Measurements from ENCODE around the gene MFSD2A.
"Not testable (repeated sequence)": the region's sequence is repeated elsewhere in the genome, so short reads cannot be mapped to it uniquely, and the experiment has no call there.

The MFSD2A gene

GRCh38 chr1:39962964-39963363 lies 8.0 kb downstream of the MFSD2A start:
- DNase-seq (ENCODE audit: low read depth, low spot score); H3K27ac ChIP-seq: not testable (repeated sequence)

DNA sequence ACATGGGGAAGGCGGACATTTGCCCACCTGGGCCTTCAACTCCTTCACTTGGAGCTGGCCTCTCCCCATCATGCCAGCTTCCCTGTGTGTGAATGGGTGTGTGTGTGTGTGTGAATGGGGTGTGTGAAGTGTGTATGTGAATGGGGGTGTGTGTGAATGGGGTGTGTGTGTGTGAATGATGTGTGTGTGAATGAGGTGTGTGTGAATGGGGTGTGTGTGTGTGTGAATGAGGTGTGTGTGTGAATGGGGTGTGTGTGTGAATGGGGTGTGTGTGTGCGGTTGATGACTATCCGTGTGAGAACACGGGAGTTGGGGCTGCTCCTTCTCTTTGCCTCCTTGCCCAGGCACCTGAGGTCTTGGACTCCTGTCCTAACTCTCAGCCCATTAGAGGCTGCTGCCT lies 9.6 kb downstream of the MFSD2A start:
- no peak for DNase-seq (ENCODE audit: low read depth, low spot score)
- no peak overlapping the region for H3K27ac ChIP-seq

DNA sequence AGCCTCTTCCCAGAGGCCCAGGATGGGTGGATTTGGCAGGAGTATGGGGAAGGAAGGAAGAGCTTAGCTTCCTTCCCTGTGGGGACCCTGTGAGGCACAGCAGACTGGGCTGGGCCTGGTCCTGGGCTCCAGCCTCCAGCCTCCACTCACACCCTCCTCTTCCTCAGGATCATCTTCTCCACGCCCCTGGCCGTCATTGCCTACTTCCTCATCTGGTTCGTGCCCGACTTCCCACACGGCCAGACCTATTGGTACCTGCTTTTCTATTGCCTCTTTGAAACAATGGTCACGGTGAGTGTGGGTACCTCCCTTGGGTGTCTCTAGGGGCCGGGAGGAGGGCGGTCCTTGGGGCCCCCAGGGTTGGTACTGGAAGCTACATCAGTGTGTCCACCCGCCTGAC lies 10.1 kb downstream of the MFSD2A start:
- H3K27ac ChIP-seq, result no peak overlapping the region
- no peak for DNase-seq (ENCODE audit: low read depth, low spot score)

GRCh38 chr1:39969048-39969447 lies 14.1 kb downstream of the MFSD2A start:
- DNase-seq (ENCODE audit: low read depth, low spot score), result no peak
- H3K27ac ChIP-seq, result peak overlapping the region; percentile 92

- H3K27ac ChIP-seq, result peak overlapping the region; percentile 92
- no peak for DNase-seq (ENCODE audit: low read depth, low spot score)
Measured at GRCh38 chr1:39969531-39970270, 14.8 kb downstream of the MFSD2A start.

DNA sequence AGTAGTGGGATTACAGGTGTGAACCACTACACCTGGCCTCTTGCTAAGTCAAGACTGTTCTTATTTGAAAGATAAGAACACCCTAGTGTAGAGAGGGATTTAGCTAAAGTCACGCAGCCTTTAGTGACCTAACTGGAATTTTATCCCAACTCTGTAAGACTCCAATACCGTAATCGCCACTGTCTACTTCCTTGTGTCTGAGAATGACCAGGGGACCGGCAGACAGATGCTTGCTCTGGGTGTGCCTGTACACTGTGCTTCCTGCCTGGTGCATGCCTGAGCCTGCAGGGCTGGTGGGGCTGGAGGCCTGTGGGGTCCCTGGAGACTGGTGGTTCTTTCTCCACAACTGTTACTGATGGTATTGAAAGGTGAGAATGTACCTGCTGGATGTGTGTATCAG lies 15.3 kb downstream of the MFSD2A start:
- DNase-seq (ENCODE audit: low read depth, low spot score), result no peak

DNA sequence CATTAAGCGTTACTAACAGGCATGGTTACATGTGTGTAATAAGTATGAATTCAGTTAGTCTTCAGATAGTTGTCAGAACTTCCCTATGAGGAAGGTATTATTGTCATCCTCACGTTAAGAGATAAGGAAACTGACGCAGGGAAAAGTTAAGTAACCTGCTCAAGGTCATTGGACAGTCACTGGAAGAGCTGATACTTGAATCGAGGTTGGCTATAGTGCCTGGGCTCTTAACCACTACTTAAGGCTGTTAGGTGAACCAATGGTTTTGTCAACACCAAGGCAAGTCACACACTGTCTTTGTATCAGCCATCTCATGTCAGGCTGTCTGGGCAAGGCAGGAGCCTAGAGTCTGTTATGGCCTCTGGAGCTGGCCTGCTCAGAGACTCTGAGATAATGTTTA lies 16.2 kb downstream of the MFSD2A start:
- peak overlapping the region; percentile 92 for H3K27ac ChIP-seq
- no peak for DNase-seq (ENCODE audit: low read depth, low spot score)

More for the DNA sequence above, 15.3 kb downstream of the MFSD2A start:
- peak overlapping the region; percentile 92 for H3K27ac ChIP-seq

DNA sequence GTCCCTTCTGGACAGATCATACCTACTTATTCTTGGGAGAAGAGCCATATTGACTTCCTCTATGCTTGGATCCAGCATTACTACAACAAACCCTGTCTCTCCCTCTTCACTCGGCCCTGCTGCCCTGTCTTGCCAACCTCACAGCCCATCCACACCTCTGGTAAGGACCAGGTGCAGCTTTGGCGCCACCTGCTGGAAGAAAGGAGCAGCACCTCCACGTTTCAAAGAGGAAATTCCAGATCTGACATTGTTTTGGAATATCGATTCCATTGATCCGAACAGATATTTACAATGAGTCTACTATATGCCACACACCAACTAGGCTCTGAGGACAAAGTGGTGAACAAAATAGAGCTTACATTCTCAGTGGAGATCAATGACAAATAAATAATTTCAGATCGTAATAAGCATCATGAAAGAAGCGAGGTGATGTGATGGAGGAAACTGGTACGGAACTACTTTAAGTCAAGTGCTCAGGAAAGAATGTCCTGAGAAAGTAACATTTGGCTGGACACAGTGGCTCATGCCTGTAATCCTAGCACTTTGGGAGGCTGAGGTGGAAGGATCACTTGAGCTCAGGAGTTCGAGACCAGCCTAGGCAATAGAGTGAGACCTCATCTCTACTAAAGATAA lies 18.7 kb downstream of the MFSD2A start:
- no peak for DNase-seq (ENCODE audit: low read depth, low spot score)
- H3K27ac ChIP-seq, result no peak overlapping the region

DNA sequence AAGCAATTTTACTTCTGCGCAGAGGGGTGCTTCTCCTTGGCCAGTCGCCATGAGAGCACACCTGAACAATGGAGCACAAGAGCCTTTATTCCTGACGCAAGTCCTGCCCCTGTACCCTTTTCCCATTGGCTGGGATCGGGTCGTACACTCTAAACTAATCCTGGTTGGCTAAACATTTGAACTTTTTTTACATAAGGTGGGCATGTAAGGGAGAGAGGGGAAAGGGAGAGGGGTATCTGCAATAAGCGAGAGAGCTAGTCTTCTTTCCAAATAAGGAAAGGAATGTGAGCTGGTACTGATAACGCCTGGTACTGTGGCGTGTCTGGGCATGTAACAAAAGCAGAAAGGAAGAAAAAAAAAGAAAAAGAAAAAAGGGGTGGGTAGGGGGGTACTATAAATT lies 21.8 kb downstream of the MFSD2A start:
- peak overlapping the region; percentile 77 for H3K27ac ChIP-seq
- DNase-seq (ENCODE audit: low read depth, low spot score), result no peak

DNA sequence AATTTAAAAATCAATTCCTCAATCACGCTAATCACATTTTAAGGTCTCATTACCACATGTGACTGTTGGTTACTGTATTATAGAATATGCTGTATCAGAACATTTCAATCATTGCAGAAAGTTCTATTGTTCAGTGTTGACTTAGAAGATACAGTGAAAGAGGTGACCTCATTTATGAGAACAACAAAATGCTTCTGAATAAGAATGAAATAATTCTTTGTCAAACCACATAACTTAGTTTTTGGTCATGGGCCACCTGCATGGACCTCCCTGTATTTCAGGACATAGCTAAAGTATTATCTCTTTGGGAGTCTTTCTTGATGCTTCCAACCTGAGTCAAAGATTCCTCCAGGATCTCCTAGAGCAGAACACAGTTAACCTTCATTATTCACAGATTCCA lies 22.3 kb downstream of the MFSD2A start:
- H3K27ac ChIP-seq, result peak overlapping the region; percentile 77
- no peak for DNase-seq (ENCODE audit: low read depth, low spot score)

DNA sequence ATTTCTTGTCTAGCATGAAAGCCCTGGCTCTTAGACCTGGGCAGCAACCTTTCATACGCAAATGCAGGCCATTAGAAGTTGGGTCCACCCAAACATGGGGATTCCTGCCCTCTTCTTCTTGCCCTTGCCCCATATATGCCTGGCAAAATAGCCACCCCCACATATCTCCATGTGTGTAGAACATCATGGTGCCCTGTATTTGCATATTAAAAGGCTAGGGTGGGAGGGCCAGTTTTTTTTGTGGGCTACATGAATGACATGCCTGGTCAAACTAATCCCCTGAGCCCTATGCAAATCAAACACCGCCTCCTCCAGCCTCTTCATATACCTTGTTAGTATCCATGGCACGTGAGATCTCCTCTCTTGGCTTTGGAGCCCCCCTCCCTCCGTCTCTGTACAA lies 24.7 kb downstream of the MFSD2A start:
- no peak for DNase-seq (ENCODE audit: low read depth, low spot score)
- H3K27ac ChIP-seq, result peak overlapping the region; percentile 95

- no peak for DNase-seq (ENCODE audit: low read depth, low spot score)
- H3K27ac ChIP-seq, result peak overlapping the region; percentile 95
Measured at GRCh38 chr1:39980555-39981313, 25.8 kb downstream of the MFSD2A start.

- H3K27ac ChIP-seq, result peak overlapping the region; percentile 95
- no peak for DNase-seq (ENCODE audit: low read depth, low spot score)
Measured at GRCh38 chr1:39981385-39981784, 26.4 kb downstream of the MFSD2A start.

- peak; percentile 86 for DNase-seq (ENCODE audit: low read depth, low spot score)
- peak overlapping the region; percentile 95 for H3K27ac ChIP-seq
Measured at GRCh38 chr1:39981945-39982344, 27.0 kb downstream of the MFSD2A start.

DNA sequence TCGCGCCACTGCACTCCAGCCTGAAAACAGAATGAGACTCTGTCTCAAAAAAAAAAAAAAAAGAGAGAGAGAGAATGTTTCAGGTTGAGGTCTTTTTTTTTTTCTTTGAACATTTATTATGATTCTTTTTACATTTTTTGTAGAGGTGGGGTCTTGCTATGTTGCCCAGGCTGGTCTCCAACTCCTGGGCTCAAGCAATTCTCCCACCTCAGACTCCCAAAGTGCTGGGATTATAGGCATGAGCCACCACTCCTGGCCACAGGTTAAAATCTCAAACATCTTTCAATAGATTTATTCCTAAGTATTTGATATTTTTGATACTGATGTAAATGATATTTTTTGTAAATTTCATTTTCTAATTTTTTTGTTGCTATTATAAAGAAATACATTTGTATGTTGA lies 29.5 kb downstream of the MFSD2A start:
- DNase-seq (ENCODE audit: low read depth, low spot score), result not testable (repeated sequence)

GRCh38 chr1:39984951-39985350 lies 30.0 kb downstream of the MFSD2A start:
- no peak overlapping the region for H3K27ac ChIP-seq
- DNase-seq (ENCODE audit: low read depth, low spot score), result no peak

More for the DNA sequence above, 29.5 kb downstream of the MFSD2A start:
- not testable (repeated sequence) for H3K27ac ChIP-seq

- no peak for DNase-seq (ENCODE audit: low read depth, low spot score)
- peak overlapping the region; percentile 94 for H3K27ac ChIP-seq
Measured at GRCh38 chr1:39987869-39988268, 32.9 kb downstream of the MFSD2A start.

- peak overlapping the region; percentile 94 for H3K27ac ChIP-seq
- peak; percentile 87 for DNase-seq (ENCODE audit: low read depth, low spot score)
Measured at GRCh38 chr1:39988618-39989343, 33.8 kb downstream of the MFSD2A start.

DNA sequence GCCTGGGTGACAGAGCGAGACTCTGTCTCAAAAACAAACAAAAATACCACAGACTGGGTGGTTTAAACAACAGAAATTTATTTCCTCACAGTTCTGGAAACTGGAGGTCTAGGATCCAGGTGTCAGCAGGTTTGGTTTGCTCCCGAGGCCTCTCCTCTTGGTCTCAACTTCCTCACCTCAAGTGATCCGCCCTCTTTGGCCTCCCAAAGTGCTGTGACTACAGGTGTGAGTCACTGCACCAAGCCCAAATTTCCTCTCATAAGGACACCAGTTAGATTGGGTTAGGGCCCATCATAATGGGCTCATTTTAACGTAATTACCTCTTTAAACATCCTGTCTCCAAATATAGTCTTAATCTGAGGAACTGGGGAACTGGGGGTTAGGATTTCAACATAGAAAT lies 35.5 kb downstream of the MFSD2A start:
- DNase-seq (ENCODE audit: low read depth, low spot score), result no peak
- H3K27ac ChIP-seq, result peak overlapping the region; percentile 94

- DNase-seq (ENCODE audit: low read depth, low spot score), result no peak
- H3K27ac ChIP-seq, result peak overlapping the region; percentile 94
Measured at GRCh38 chr1:39992234-39992633, 37.3 kb downstream of the MFSD2A start.
